Measurements from ENCODE around the gene MICAL2.

- TF ChIP-seq POLR2A (IDR thresholded peaks at IDR 0.05; ENCODE audit: low read depth, low read length): no peak
- TF ChIP-seq CTCF (IDR thresholded peaks at IDR 0.05; ENCODE audit: extremely low read depth in 1 of 2, insufficient read depth in 1 of 2, low read depth in 1 of 2, low read length in 2 of 2): no peak
- no peak for TF ChIP-seq MYC (IDR thresholded peaks at IDR 0.05; ENCODE audit: low read depth, low read length)
- no peak for TF ChIP-seq EZH2 (IDR thresholded peaks at IDR 0.05; ENCODE audit: borderline replicate concordance, low read depth, low read length, severe bottlenecking)
These were observed 101.1 kb downstream of the MICAL2 start for GRCh38 chr11:12211331-12212065.

Measured in endothelial cell of umbilical vein (primary cell).